ENCODE measurements around the gene TPO.

DNA sequence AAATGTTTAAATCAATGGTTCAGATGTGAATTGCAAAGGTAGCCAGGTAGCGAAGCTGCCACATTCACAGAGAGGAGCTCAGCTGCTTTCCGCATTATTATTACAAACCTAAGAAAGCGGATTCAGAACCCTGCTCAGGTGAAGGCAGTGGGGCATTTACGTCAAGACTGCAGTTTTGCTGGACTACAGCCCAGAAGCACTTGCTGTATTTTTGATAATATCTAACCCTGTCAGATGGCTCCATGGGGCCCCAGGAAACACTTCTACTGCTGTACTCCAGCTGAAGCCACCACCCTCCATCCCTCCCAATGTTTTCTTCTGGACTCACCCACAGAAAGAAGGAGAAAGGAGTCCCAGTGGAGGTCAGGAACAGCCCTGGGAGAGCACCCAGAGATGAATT lies 96.9 kb downstream of the TPO start:
- TF ChIP-seq, protein P1, sequence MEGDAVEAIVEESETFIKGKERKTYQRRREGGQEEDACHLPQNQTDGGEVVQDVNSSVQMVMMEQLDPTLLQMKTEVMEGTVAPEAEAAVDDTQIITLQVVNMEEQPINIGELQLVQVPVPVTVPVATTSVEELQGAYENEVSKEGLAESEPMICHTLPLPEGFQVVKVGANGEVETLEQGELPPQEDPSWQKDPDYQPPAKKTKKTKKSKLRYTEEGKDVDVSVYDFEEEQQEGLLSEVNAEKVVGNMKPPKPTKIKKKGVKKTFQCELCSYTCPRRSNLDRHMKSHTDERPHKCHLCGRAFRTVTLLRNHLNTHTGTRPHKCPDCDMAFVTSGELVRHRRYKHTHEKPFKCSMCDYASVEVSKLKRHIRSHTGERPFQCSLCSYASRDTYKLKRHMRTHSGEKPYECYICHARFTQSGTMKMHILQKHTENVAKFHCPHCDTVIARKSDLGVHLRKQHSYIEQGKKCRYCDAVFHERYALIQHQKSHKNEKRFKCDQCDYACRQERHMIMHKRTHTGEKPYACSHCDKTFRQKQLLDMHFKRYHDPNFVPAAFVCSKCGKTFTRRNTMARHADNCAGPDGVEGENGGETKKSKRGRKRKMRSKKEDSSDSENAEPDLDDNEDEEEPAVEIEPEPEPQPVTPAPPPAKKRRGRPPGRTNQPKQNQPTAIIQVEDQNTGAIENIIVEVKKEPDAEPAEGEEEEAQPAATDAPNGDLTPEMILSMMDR (IDR thresholded peaks at IDR 0.05; ENCODE audit: poor library complexity, severe bottlenecking): no peak
- no peak for TF ChIP-seq RAD21 (conservative IDR thresholded peaks at IDR 0.05)
- no peak for TF ChIP-seq EP300 (conservative IDR thresholded peaks at IDR 0.05; ENCODE audit: poor library complexity, severe bottlenecking)
- TF ChIP-seq SMC3 (conservative IDR thresholded peaks at IDR 0.05; ENCODE audit: poor library complexity): no peak
- TF ChIP-seq TAF1 (IDR thresholded peaks at IDR 0.05; ENCODE audit: low read depth): no peak
- TF ChIP-seq REST (IDR thresholded peaks at IDR 0.05; ENCODE audit: borderline replicate concordance): no peak
- TF ChIP-seq MXI1 (conservative IDR thresholded peaks at IDR 0.05; ENCODE audit: poor library complexity, severe bottlenecking): no peak
